GM19395 (cell line): ENCODE results near the gene TM4SF18.
"Not testable (repeated sequence)": the region's sequence is repeated elsewhere in the genome, so short reads cannot be mapped to it uniquely, and the experiment has no call there.

ENCODE experiments used
- ATAC-seq: cut with Tn5 transposase; IDR thresholded peaks from one replicate; pipeline ENCODE4 v1.9.1; 2021; ENCODE audit warnings: mild to moderate bottlenecking, moderate library complexity; ENCODE audit not compliant: unreplicated experiment

TM4SF18 gene, protein sequence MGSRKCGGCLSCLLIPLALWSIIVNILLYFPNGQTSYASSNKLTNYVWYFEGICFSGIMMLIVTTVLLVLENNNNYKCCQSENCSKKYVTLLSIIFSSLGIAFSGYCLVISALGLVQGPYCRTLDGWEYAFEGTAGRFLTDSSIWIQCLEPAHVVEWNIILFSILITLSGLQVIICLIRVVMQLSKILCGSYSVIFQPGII

DNA sequence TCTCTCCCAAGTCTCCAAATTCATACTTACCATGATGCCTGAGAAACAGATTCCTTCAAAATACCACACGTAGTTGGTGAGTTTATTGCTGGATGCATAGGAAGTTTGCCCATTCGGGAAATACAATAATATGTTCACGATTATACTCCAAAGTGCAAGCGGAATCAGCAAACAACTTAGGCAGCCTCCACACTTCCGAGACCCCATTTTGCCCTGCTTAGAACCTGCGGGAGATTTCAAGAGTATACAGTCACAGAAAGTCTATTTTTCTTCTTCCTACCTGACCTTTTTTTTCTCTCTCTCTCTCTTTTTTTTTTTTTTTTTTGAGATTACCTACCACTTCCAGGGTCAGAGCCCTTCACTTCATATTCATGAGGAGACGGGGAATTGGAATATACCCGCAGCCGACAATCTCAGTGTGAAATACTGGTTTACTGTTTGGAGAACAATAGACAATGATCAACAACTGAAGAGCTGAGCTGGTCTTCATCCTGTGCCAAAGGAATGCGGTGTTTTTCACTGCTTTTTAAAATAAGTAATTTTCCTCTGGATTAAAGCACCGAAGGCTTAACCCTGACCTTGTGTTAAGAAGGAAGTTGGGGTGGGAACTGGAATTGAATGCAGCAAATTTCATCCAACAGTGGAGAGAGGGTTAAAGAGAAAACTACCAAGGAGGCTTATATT, at the start of gene TM4SF18:
Gene TM4SF18 (minus strand): TSS at position 461 of the 684 bp plus-strand sequence. CDS start 254 bp downstream, at position 207.
- ATAC-seq = no peak

DNA sequence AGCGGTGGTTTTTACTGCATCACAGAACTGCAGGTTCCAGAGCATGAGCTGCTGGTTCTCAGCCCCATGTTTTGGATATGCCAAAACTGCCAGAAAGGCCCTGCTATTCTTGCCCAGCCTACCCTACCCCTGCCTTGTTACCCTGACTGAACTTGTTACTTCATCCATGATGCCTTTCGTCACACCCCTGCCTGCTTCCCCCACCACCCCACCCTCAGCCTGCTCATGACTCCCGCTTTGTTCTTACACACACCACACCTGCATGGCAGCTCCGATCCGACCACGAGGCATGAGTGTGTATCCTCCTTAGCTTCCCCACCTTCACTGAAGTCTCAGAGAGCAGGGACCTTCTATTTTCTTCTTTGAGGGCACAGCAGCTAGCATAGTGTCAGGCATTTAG, 49.1 kb upstream of the TM4SF18 start:
- no peak for ATAC-seq

DNA sequence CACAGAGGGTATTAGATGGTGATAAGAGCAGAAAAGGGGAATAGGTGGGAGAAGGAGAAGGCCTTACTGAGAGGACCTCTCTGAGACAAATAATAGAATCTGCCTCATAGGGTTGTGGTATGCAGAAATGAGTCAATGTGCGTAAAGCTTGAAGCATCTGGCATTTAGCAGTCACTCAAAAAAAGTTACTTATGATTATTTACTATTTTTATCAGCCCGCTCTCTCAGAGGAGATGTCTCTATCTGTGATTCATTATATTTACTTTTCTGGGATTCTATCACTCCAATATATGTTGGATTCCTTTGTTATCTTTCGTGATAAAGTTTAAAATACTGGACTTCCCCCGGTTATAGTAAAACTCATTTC, 48.6 kb upstream of the TM4SF18 start:
- no peak for ATAC-seq

DNA sequence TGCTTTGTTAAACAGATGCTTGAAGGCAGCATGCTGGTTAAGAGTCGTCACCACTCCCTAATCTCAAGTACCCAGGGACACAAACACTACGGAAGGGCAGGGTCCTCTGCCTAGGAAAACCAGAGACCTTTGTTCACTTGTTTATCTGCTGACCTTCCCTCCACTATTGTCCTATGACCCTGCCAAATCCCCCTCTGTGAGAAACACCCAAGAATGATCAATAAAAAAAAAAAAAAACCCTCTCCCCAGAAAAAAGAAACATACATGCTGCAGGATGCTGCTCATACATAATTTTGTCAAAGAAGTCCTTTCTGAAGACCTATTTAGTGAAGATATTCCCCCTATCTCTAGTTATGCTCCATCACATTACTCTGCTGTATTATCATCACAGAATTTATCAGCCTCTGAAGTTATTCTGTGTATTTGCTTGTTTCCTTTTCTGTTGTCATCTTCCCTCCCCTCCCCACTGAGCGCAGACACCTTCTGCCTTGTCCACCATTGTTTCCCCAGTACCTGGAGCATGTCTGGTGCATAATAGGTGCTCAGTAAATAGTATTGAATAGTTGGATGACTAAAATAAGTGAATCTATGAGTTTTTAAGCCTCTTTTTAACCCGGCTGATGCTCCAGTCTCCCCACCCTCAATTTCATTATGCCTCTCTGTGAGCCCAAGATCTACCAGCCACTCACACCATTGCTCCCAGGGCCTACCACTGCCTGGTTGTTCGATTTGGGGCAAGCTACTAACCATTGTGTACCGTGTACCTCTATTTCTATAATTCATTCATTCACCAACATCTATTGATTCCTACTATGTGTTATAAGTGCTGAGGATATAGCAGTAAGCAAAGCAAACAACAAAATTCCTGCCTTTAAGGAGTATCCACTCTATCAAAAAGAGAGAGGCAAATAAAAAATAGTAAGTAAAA, 48.0 kb upstream of the TM4SF18 start:
- no peak for ATAC-seq

DNA sequence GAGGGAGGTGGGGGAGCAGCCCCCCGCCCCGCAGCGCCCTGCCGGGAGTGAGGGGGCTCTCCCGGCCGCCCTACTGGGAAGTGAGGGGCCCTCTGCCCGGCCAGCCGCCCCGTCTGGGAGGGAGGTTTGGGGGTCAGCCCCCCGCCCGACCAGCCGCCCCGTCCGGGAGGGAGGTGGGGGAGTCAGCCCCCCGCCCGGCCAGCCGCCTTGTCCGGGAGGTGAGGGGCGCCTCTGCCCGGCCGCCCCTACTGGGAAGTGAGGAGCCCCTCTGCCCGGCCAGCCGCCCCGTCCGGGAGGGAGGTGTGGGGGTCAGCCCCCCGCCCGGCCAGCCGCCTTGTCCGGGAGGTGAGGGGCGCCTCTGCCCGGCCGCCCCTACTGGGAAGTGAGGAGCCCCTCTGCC, 46.8 kb upstream of the TM4SF18 start:
- ATAC-seq = not testable (repeated sequence)

DNA sequence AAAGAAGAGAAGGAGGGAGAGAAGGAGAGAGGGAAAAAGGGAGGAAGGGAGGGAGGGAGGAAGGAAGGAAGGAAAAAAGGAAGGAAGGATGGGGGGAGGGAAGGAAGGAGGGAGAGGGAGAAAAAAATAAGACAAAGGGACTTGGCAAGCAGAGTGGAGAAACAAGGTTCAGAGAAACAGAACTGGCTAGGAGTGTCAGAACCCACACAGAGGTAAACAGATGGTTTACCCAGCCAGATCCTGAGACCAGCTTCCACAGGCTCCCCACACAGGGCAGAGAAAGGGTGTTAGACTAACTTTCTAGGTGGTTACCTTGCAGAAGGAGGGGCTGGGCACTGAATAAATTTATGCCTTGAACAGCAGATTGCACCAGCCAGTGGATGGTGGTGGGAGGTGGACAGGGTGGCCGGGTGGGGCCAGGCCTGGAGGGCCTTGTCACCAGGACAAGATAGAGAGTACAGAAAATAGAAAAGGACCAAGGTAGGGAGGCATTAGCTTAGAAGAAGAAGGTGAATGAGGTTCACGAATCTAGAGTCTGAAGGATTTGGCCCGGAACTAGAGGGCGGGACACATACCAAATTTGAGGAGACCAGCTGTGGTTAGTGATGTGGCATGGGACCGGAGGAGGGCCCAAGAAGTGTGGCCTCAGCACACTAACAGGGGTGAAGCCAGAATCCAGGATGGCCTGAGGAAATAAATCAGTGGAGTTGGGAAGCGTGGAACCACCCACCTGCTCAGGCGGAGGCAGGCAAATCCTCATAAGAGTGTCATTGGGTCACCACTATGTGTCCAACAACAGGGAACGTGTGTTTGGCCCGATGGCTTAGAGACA, 45.3 kb upstream of the TM4SF18 start:
- ATAC-seq = no peak

DNA sequence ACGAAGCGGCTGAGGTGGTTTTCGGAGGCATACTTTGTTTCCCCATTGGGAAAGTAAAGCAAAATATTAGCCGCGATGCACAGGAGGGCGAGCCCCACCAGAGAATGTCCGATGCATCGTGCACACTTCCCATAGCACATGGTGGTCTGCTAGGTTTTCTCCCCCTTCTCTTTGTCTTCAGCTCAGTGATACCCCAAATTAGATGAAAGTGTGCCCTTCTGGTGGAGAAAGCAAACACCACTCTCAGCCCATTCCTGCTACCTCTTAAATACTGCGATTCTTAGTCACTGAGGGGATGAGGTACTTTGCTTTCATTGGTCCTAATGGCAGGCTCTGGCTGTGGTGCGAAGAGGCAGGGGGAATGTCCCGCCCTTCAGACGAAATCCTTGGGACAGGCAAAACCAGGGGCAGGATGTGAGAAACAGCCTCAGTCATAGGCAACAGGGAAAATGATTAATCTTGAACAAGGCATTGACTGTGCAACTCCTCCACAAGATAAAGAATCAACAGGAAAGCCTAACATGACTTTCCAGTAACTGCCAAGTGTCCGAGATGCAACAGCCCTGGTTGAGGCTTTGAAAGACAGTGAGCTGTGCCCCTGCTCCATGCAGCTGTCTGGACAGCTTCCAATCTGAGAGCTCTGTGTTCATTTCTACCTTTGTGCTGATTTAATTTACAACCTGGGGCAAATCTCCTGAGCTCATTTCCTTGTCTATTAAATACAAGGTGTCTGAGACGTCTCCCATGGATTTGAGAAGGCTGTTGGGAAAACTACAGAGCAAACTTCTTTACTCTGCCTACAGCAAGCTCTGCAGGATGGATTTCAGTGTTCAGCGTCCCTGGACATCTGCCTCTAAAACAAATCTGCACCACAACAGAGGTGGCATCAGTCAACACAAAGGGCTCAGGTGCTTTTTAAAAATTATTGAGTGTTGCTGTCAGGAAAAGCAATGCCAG, 44.2 kb upstream of the TM4SF18 start, which contains the start of gene TM4SF1:
Gene TM4SF1 (minus strand): TSS at position 242 of the 957 bp plus-strand sequence. CDS start 102 bp downstream, at position 140.
- ATAC-seq = no peak

DNA sequence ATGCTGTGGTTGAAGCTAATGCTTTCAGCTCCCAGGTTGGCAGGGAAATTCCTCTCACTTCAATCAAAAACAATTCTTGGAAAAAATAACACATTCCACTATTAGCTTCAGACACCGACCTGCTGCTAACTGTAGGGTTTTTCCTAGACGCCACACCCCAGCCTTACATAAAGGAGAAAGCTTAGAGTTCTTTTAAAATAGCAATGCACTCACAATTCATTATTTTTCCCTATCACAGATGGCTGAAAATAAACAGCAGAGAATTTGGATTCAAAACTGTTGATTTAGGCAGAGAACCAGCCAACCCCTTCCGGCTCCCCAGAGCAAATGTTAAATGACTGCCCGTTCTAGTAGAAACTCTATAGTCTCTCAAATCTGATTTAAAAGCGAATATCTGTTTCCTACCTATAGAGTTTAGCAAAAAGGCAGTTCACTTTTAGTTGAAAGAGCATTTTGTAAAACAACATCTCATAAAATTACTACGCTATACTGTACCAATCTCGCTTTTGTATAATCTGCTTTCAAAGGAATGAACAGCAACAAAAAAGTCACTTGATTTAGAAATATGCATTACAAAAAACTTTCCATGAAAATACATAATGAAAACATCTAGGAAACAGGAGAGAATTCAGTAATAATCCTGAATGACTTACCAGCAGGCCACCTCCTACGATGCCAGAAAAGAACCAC, 43.4 kb upstream of the TM4SF18 start:
- no peak for ATAC-seq

DNA sequence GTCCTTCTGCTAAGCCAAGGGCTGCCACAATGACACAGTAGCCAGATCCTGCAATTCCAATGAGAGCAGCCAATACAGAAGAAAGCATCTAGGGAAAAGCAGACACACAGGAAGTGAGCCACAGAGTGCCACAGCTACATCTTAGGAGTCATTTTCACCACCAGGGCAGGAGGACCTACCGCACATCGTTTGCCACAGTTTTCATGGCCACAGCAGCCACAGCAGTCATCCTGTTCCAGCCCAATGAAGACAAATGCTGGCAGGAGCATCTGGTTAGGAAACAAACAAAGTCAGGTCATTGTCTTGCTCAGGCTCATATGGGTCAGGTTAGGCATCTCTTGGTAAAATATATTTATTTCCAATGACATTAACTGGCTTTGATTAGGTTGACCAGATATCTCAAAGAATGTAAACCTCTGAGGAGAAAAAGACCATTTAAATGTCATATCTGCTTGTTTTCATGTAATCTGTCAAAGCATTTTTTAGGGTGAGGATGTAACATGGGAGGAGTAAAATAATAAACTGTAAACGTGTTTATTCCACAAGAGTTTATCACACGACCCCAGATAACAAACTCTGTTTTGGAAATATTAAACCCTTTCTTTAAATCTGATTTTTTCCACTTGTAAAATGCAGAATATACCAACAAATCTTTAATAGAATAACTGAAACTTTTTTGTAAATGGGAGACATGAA, 42.2 kb upstream of the TM4SF18 start:
- ATAC-seq = no peak

DNA sequence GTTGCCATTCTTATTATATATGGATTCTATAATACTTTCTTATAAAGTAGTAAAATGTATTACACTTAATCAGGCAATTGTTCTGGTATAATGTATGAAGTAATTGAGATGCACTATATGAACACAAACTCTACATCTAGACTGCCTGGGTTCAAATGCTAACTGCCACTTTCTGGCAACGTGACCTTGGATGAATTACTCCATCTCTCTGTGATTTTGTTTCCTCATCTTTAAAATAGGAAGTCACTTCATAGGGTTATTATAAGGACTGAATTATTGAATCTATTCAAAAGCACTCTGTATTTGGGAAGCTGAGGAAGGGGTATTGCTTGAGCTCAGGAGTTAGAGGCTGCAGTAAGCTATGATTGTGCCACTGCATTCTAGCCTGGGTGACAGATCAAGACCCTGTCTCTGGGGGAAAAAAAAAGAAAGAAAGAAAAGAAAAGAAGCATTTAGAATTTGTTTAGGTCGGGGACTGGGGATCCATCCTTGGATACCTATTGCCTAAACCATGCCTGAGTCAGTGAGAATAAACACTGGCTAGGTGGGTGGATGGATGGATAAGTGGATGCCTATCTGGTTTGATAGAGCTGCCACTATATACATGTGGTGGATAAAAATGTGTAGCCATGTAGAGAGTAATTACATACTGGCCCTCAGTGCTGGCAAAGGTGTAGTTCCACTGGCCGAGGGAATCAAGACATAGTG, 41.5 kb upstream of the TM4SF18 start:
- ATAC-seq = no peak

DNA sequence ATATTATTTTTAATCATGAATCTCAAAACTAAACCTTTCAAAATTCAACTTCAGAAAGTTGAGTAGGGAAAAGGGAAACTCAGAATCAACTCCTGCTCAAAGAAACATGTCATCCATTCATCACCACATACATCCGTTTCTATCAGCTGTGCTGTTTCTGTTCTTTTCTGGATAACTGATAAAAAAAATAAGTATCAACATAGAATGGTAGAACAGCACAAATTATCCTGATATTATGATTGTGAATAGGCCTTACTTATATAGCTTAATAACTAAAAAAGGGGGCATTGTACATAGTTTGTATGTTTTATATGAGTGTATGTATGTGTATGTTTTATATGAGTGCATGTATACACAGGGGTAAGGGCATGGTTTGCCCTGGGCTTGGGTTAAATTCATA, 41.0 kb upstream of the TM4SF18 start:
- ATAC-seq = no peak

DNA sequence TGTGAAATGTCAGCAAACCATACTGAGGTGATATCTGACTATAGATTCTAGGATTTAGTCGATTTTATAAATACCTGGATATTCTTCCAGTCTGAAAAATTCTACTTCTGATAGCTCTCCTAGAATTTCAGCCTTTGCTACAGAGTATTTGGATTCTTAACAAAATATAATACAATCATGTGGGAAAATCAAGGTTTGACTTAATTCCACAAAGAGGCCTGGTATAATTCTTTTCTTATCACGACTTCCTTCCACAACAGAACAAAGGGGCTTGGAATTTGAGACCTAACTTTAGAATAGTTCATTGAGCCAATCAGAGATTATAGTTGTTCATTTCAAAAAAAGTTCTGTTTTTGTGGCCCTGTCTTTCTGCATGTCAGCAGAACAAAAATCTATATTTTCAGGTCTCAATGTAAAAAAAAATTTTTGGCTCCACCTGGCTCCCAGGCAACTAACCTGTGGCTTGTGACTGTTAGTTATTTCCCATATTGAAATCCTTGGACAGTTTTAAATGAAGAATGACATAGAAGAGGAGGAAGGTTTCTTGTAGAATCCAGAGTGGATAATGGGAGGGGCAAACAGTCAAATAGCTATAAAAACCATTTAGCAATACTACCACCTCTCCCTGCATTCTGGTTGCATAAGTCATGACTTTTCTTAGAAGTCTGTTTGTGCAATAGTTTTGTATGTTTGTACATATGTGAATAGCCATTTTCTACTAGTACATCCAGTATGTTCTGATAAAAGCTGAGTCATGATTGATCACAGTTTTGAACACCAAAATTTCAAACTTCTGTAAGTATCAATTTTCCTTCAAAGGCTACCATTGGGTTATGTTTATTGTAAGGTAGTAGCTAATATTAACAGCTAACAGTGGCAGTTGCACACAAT, 40.0 kb upstream of the TM4SF18 start:
- no peak for ATAC-seq

DNA sequence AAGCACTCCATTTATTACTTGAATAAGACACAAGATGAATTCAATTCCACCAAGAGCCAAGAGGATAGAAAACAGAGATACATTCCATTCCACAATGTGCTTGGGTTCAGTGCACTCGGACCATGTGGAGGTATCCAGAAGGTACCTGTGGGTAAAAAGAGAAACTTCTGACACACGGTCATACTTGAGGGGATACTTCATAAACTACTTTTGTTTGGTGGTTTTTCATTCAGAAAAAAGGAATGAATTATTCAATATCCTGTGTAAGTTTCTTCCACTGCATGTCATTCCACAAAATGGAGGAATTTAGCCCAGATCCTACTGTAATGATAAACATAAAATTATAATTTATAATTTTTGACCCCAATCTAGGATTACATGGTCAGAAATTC, 38.3 kb upstream of the TM4SF18 start:
- ATAC-seq = no peak

DNA sequence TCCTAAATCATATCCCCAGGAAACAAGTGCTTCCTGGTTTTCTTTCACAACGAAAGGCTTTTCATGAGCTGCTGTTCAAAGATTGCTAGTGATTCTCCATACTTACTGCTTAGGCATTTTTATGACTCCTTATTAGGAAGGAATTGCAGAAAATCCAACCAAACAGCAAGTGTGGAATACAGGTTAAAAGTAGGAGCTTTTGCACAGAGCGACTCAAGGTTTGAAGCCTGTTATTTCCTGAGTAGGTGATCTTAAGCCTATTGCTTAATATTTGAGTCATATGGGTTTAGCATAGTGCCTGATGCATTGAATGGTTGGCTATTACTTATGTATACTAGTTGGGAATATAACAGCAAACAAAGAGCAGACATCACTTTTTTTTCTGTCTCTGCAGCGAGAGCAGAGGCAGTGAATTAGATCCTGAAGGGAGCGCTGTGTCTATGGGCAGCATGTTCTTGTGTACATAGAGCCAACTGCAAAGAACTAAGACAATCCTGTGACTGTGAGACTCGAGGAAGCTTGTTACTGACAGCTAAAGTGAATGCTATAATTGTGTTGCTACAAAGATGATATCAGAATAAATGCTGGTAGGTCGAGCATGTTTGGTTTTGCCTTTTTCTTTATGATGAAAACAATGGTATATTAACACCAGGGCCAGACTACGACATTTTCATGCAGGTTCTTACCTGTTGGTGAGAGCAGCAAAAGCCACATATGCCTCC, 37.7 kb upstream of the TM4SF18 start:
- no peak for ATAC-seq

DNA sequence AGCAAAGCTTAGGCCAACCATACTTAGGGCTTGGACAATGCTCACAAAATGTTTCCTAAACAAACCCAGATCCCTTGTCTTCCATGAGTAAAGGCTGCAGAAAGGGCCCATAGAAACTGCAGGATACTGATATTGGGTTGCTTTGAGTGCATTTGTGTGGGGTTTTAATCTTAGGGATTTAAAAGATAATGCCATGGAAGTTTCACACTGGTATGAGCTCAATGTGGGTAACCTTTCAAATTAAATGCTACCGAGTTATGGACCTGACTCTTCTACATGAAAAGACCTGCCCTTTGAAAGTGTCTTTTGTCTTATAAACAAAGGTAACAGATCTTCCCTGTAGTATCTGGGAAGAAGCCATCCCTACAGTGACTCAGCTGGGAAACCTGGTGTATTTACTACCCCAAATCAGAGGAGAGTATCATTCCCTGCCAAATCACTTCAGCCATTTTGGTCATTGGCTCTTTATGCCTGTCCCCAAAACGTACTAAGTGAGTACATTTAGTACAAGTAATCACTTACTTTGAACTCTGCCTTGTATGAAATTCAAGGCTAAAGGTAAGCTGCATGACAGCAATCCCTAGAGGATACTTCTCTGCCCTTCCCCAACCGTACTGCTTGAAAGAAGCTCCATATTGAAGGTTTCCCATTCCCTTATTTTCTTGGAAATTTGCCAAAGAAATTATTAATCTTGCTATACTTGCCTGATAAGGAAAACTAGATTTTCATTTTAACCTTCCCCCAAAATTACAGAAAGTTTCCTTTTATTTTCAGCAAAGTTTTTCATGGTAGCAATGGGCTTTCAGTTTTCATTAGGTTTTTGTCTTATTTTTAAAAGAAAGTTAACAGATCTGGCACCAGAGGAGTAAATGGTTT, 36.8 kb upstream of the TM4SF18 start:
- no peak for ATAC-seq
